ENCODE data around the gene AADACL4. TPM values are rescaled to one million over a fixed set of nuclear protein-coding genes. Genes with fewer than 3 reads are reported as not detected.

AADACL4 gene
- total and polyA plus RNA-seq, 2 of the 8 experiments (the other 6 are each of a cell fraction or from before 2014, with no cell fraction given): 0.08 TPM; not detected in 1

- no peak for TF ChIP-seq RAD21 (IDR thresholded peaks at IDR 0.05 in 1 of 2, conservative IDR thresholded peaks at IDR 0.05 in 1 of 2; ENCODE audit: low read depth in 2 of 2, low read length in 2 of 2)
- no peak for TF ChIP-seq BACH1 (IDR thresholded peaks at IDR 0.05; ENCODE audit: low read length)
- TF ChIP-seq POLR2A (IDR thresholded peaks at IDR 0.05; ENCODE audit: control extremely low read depth in 1 of 2, low read depth in 2 of 2, low read length in 2 of 2): no peak
- TF ChIP-seq CHD1 (IDR thresholded peaks at IDR 0.05; ENCODE audit: low read depth, low read length): no peak
- no peak for TF ChIP-seq MAX (IDR thresholded peaks at IDR 0.05)
- TF ChIP-seq NANOG (IDR thresholded peaks at IDR 0.05; ENCODE audit: insufficient read depth, low read depth, low read length, poor library complexity, severe bottlenecking): no peak
- no peak for TF ChIP-seq EGR1 (IDR thresholded peaks at IDR 0.05; ENCODE audit: borderline replicate concordance, low read depth, low read length)
- no peak for TF ChIP-seq TAF1 (IDR thresholded peaks at IDR 0.05; ENCODE audit: low read depth, low read length)
- TF ChIP-seq TBP (IDR thresholded peaks at IDR 0.05; ENCODE audit: low read depth, low read length): no peak
- no peak for TF ChIP-seq CEBPB (IDR thresholded peaks at IDR 0.05; ENCODE audit: low read depth, low read length)
Measured at GRCh38 chr1:12631571-12631970, 12.3 kb upstream of the AADACL4 start (continued).

Measured in H1 (cell line).